SK-N-SH treated with all-trans-retinoic acid at 6 μM for 48 hours (cell line): ENCODE measurements around the gene CDH22.

Experiments used
- ATAC-seq: fragments of 200-7000 bp; cut with Tn5 transposase; 3 replicates; pipeline ENCODE4 v1.9.1; 2020; ENCODE audit warnings: mild to moderate bottlenecking, moderate library complexity
- ARNTL ChIP-seq: fragments of 450-650 bp; formaldehyde crosslinking; IDR thresholded peaks from 2 replicates; pipeline ENCODE4 v1.5.0; 2020; ENCODE audit warnings: low read depth, mild to moderate bottlenecking, moderate library complexity, borderline replicate concordance
- BACH2 ChIP-seq: fragments of 250-450 bp; sonication (Bioruptor Pico); IDR thresholded peaks from 2 replicates; pipeline ENCODE4 v1.9.0; 2021; ENCODE audit warnings: mild to moderate bottlenecking, borderline replicate concordance
- CREB5 ChIP-seq: fragments of 250-450 bp; sonication (Bioruptor Pico); IDR thresholded peaks from 2 replicates; pipeline ENCODE4 v1.5.1; 2020; ENCODE audit warnings: low read depth, mild to moderate bottlenecking, moderate library complexity
- CSDC2 ChIP-seq: fragments of 250-450 bp; sonication (Bioruptor Pico); IDR thresholded peaks from 2 replicates; pipeline ENCODE4 v1.5.0; 2020; ENCODE audit warnings: mild to moderate bottlenecking, moderate library complexity
- ESRRG ChIP-seq: fragments of 250-450 bp; sonication (Bioruptor Pico); IDR thresholded peaks from 2 replicates; pipeline ENCODE4 v1.6.1; 2021; ENCODE audit warnings: mild to moderate bottlenecking
- GLIS3 ChIP-seq: fragments of 250-450 bp; sonication (Bioruptor Pico); IDR thresholded peaks from 2 replicates; pipeline ENCODE4 v1.5.0; 2020; ENCODE audit warnings: mild to moderate bottlenecking, moderate library complexity
- ISL1 ChIP-seq: fragments of 250-450 bp; sonication (Bioruptor Pico); IDR thresholded peaks from 2 replicates; pipeline ENCODE4 v2.1.2; 2022; ENCODE audit warnings: mild to moderate bottlenecking, moderate library complexity
- OSR1 ChIP-seq: fragments of 250-450 bp; sonication (Bioruptor Pico); IDR thresholded peaks from 2 replicates; pipeline ENCODE4 v1.8.0; 2022; ENCODE audit warnings: moderate library complexity, mild to moderate bottlenecking, inconsistent platforms
- PATZ1 ChIP-seq: fragments of 250-450 bp; sonication (Bioruptor Pico); IDR thresholded peaks from 2 replicates; pipeline ENCODE4 v1.8.0; 2020; ENCODE audit warnings: mild to moderate bottlenecking, moderate library complexity, borderline replicate concordance
- POU6F1 ChIP-seq: fragments of 250-450 bp; sonication (Bioruptor Pico); IDR thresholded peaks from 2 replicates; pipeline ENCODE4 v1.8.0; 2021; ENCODE audit warnings: low read depth, mild to moderate bottlenecking, moderate library complexity, borderline replicate concordance
- PPARA ChIP-seq: fragments of 250-450 bp; sonication (Bioruptor Pico); IDR thresholded peaks from 2 replicates; pipeline ENCODE4 v1.5.0; 2020; ENCODE audit warnings: mild to moderate bottlenecking, borderline replicate concordance
- RARB ChIP-seq: fragments of 250-450 bp; sonication (Bioruptor Pico); IDR thresholded peaks from 2 replicates; pipeline ENCODE4 v1.8.0; 2021; ENCODE audit warnings: mild to moderate bottlenecking, moderate library complexity
- SNAI2 ChIP-seq: fragments of 250-450 bp; sonication (Bioruptor Pico); IDR thresholded peaks from 2 replicates; pipeline ENCODE4 v1.5.0; 2020; ENCODE audit warnings: mild to moderate bottlenecking, moderate library complexity
- TCF4 ChIP-seq: fragments of 250-450 bp; sonication (Bioruptor Pico); IDR thresholded peaks from 2 replicates; pipeline ENCODE4 v1.8.0; 2021; ENCODE audit warnings: mild to moderate bottlenecking, moderate library complexity, borderline replicate concordance
- TOX ChIP-seq: fragments of 250-450 bp; sonication (Bioruptor Pico); IDR thresholded peaks from 2 replicates; pipeline ENCODE4 v1.8.0; 2021; ENCODE audit warnings: mild to moderate bottlenecking, moderate library complexity, borderline replicate concordance
- ZC3H10 ChIP-seq: fragments of 250-450 bp; sonication (Bioruptor Pico); IDR thresholded peaks from 2 replicates; pipeline ENCODE4 v1.5.1; 2021; ENCODE audit warnings: mild to moderate bottlenecking, moderate library complexity
- ZFP3 ChIP-seq: fragments of 250-450 bp; sonication (Bioruptor Pico); IDR thresholded peaks from 2 replicates; pipeline ENCODE4 v1.5.0; 2020; ENCODE audit warnings: mild to moderate bottlenecking, moderate library complexity
- ZFP30 ChIP-seq: fragments of 450-650 bp; formaldehyde crosslinking; IDR thresholded peaks from 2 replicates; pipeline ENCODE4 v1.5.0; 2022; ENCODE audit warnings: mild to moderate bottlenecking, moderate library complexity
- ZNF565 ChIP-seq: fragments of 450-650 bp; formaldehyde crosslinking; conservative IDR thresholded peaks from 2 replicates; pipeline ENCODE4 v1.5.0; 2020; ENCODE audit warnings: low read depth, mild to moderate bottlenecking, moderate library complexity
- ZNF70 ChIP-seq: fragments of 450-650 bp; formaldehyde crosslinking; IDR thresholded peaks from 2 replicates; pipeline ENCODE4 v1.5.0; 2020; ENCODE audit warnings: mild to moderate bottlenecking, moderate library complexity
- ZNF8 ChIP-seq: fragments of 450-650 bp; formaldehyde crosslinking; IDR thresholded peaks from 2 replicates; pipeline ENCODE4 v1.5.0; 2020; ENCODE audit warnings: mild to moderate bottlenecking, moderate library complexity
- TF ChIP-seq, protein P1 (sequence below): fragments of 250-450 bp; sonication (Bioruptor Pico); IDR thresholded peaks from 2 replicates; pipeline ENCODE4 v1.5.1; 2021; ENCODE audit warnings: mild to moderate bottlenecking, moderate library complexity
- TF ChIP-seq, protein P2 (sequence below): fragments of 250-450 bp; sonication (Bioruptor Pico); IDR thresholded peaks from 2 replicates; pipeline ENCODE4 v1.5.0; 2020; ENCODE audit warnings: mild to moderate bottlenecking, moderate library complexity

Gene CDH22

DNA sequence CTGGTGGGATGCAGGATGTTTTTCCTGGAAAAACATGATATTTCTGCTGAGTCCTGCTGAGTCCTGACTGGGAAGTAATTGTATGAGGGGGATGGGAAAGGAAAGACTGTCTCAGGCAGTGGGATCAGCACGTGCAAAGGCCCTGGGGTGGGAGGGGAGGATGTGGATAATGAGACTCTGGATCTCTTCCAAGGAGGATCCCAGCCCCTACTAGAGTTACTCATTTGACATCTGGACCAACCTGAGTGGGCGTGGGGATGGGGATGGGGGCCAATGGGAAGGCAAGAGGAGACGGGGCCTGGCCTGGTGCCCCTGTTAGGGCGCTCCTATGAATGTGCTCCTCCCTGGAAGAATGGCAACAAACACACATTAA lies 117.1 kb downstream of the CDH22 start:
- TF ChIP-seq ZNF8 (CRISPR knock-in tag) (no peak), BACH2 (no peak), TOX (no peak), POU6F1 (CRISPR knock-in tag) (no peak), CREB5 (CRISPR knock-in tag) (no peak), ZC3H10 (CRISPR knock-in tag) (no peak), OSR1 (CRISPR knock-in tag) (no peak)
- ATAC-seq: no peak

- TF ChIP-seq SNAI2 (CRISPR knock-in tag) (no peak), CSDC2 (no peak), BACH2 (no peak), GLIS3 (CRISPR knock-in tag) (no peak), ARNTL (CRISPR knock-in tag) (no peak), ZNF565 (CRISPR knock-in tag) (no peak), ESRRG (CRISPR knock-in tag) (no peak), ZFP30 (no peak), ISL1 (CRISPR knock-in tag) (no peak), ZNF8 (CRISPR knock-in tag) (no peak)
- TF ChIP-seq, protein P1, sequence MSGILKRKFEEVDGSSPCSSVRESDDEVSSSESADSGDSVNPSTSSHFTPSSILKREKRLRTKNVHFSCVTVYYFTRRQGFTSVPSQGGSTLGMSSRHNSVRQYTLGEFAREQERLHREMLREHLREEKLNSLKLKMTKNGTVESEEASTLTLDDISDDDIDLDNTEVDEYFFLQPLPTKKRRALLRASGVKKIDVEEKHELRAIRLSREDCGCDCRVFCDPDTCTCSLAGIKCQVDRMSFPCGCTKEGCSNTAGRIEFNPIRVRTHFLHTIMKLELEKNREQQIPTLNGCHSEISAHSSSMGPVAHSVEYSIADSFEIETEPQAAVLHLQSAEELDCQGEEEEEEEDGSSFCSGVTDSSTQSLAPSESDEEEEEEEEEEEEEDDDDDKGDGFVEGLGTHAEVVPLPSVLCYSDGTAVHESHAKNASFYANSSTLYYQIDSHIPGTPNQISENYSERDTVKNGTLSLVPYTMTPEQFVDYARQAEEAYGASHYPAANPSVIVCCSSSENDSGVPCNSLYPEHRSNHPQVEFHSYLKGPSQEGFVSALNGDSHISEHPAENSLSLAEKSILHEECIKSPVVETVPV (CRISPR knock-in tag): no peak
- ATAC-seq: no peak
Observed at GRCh38 chr20:46190478-46191167, 117.7 kb downstream of the CDH22 start.

DNA sequence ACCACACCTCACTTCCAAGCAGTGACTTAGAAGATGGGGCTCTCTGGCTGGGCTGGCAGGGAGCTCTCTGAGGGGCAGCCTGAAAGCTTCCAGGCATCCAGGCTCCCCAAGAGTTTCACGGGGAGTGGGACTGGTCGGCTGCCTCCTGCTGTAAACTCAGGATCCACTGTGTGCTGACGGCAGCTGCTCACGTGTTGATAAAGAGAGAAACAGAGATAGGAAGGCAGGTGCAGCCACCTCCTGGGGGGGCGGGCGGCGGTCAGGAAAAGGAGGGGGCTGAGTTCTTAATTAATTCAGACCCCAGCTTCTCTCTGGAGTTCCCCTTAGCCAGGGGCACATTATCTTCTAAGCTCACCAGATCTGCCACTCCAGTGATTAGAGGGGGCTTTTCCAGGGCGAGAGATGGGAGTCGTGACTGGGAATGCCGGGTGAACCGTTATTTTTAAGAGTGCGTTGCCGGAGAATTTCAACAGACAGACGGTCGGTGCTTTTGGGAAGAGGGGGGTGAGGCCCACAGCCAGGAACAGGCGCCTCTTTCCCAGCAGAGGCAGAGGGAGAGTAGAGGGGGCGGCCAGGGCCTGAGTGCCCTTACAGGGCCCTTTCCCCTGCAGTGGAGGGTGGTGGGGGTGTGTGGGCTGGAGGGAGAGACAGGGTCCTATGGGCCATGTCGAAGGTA lies 119.3 kb downstream of the CDH22 start:
- ATAC-seq: no peak
- TF ChIP-seq ZC3H10 (CRISPR knock-in tag): no peak

- TF ChIP-seq TCF4 (CRISPR knock-in tag) (no peak), ZNF8 (CRISPR knock-in tag) (no peak)
- TF ChIP-seq, all 23 proteins: peak for 0
- ATAC-seq: no peak
Observed at GRCh38 chr20:46186210-46186609, 122.1 kb downstream of the CDH22 start.

DNA sequence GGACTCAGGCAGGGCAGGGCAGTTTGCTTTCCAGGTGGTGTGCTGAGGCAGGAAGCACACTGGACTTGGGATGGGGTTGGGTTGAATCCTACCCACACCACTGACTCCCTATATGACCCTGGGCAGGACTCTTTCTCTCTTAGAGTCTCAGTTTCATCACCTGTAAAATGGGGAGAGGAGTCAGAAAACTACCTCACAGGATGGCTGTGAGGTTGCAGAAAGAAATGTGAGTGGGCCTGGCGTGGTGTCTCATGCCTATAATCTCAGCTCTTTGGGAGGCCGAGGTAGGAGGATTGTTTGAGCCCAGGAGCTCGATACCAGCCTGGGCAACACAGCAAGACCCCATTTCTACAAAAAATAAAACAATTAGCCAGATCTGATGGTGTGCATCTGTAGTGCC lies 122.9 kb downstream of the CDH22 start:
- ATAC-seq: no peak
- TF ChIP-seq, protein P2, sequence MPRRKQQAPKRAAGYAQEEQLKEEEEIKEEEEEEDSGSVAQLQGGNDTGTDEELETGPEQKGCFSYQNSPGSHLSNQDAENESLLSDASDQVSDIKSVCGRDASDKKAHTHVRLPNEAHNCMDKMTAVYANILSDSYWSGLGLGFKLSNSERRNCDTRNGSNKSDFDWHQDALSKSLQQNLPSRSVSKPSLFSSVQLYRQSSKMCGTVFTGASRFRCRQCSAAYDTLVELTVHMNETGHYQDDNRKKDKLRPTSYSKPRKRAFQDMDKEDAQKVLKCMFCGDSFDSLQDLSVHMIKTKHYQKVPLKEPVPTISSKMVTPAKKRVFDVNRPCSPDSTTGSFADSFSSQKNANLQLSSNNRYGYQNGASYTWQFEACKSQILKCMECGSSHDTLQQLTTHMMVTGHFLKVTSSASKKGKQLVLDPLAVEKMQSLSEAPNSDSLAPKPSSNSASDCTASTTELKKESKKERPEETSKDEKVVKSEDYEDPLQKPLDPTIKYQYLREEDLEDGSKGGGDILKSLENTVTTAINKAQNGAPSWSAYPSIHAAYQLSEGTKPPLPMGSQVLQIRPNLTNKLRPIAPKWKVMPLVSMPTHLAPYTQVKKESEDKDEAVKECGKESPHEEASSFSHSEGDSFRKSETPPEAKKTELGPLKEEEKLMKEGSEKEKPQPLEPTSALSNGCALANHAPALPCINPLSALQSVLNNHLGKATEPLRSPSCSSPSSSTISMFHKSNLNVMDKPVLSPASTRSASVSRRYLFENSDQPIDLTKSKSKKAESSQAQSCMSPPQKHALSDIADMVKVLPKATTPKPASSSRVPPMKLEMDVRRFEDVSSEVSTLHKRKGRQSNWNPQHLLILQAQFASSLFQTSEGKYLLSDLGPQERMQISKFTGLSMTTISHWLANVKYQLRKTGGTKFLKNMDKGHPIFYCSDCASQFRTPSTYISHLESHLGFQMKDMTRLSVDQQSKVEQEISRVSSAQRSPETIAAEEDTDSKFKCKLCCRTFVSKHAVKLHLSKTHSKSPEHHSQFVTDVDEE (CRISPR knock-in tag): no peak
- no peak for TF ChIP-seq OSR1 (CRISPR knock-in tag)
- TF ChIP-seq ZNF8 (CRISPR knock-in tag): no peak
- TF ChIP-seq PPARA (CRISPR knock-in tag): no peak
- no peak for TF ChIP-seq ARNTL (CRISPR knock-in tag)
- TF ChIP-seq ZFP30: no peak
- TF ChIP-seq PATZ1 (CRISPR knock-in tag): no peak
- no peak for TF ChIP-seq ESRRG (CRISPR knock-in tag)
- TF ChIP-seq ZNF70 (CRISPR knock-in tag): no peak
- TF ChIP-seq TCF4 (CRISPR knock-in tag): no peak
- no peak for TF ChIP-seq ISL1 (CRISPR knock-in tag)
- TF ChIP-seq TOX: no peak
- no peak for TF ChIP-seq POU6F1 (CRISPR knock-in tag)
- no peak for TF ChIP-seq BACH2
- TF ChIP-seq ZFP3 (CRISPR knock-in tag): no peak
- no peak for TF ChIP-seq SNAI2 (CRISPR knock-in tag)
- no peak for TF ChIP-seq RARB (CRISPR knock-in tag)
